AG10803 (cell line): ENCODE results near the gene TRIM2.

Source experiments
- DNase-seq: peaks from one replicate; pipeline ENCODE4 v3.0.0; 2010; ENCODE audit warnings: low read depth
- H3K4me3 ChIP-seq: 2 replicates; pipeline ENCODE4 v1.5.1; 2011; ENCODE audit warnings: mild to moderate bottlenecking, low read length, control low read depth
- CTCF ChIP-seq: conservative IDR thresholded peaks from 2 replicates; pipeline ENCODE4 v1.5.1; 2011; ENCODE audit warnings: mild to moderate bottlenecking, low read length, control low read depth, inconsistent platforms

The TRIM2 gene

GRCh38 chr4:153348006-153348405 is 143.8 kb downstream of the TRIM2 start:
- TF ChIP-seq CTCF, result no peak
- H3K4me3 ChIP-seq, result no peak overlapping the region
- no peak for DNase-seq

GRCh38 chr4:153349206-153349805 is 145.1 kb downstream of the TRIM2 start:
- DNase-seq, result no peak
- H3K4me3 ChIP-seq, result no peak overlapping the region
- no peak for TF ChIP-seq CTCF

- no peak for DNase-seq
- no peak overlapping the region for H3K4me3 ChIP-seq
- no peak for TF ChIP-seq CTCF
Measured at GRCh38 chr4:153362184-153362583, 157.9 kb downstream of the TRIM2 start.

- peak; percentile 30 for DNase-seq
- no peak for TF ChIP-seq CTCF
- H3K4me3 ChIP-seq, result no peak overlapping the region
Measured at GRCh38 chr4:153364061-153364460, 159.8 kb downstream of the TRIM2 start.

DNA sequence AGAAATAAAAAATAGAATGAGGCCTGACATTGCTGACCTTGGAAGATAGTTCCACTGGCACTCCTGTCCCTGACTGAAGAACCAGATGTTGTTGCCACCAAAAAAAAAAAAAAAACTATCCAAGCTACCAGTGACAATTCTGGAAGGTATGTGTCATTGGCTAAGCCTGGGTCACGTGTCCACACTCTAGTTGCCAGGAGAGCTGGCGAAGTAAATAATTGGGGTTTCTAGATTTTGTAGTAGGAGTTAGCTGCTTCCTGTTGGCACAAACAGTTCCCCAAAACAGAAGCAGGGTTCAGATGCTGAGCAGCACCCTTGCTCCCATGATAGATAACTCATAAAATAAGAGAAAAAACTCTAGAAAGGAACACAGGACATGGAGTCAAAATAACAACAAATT is 160.8 kb downstream of the TRIM2 start:
- no peak for DNase-seq
- TF ChIP-seq CTCF, result no peak
- no peak overlapping the region for H3K4me3 ChIP-seq

DNA sequence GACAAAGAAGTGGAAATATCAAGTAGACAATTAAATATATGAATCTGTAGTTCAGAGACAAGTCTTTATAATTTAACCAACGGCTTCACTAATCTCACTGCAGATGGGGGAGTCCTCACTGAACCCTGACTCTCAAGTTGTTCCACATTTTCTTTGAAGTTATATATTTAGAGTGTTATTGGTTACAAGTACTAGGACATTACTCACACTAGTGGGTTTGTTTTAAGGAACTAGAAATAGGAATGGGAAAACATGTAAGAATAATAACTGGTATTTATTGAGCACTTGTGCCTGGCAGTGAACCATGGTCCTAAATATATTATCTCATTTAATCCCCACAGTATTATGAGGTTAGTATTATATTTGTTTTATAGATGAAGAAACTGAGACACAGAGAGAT is 162.2 kb downstream of the TRIM2 start:
- no peak for TF ChIP-seq CTCF
- no peak overlapping the region for H3K4me3 ChIP-seq
- DNase-seq, result no peak

GRCh38 chr4:153367092-153367491 is 162.8 kb downstream of the TRIM2 start:
- DNase-seq, result no peak
- no peak for TF ChIP-seq CTCF
- H3K4me3 ChIP-seq, result no peak overlapping the region
